ENCODE measurements around the gene SEMA3F.

GRCh38 chr3:50236484-50237132 lies 81.5 kb downstream of the SEMA3F start:
- TF ChIP-seq CTCF (IDR thresholded peaks at IDR 0.05; ENCODE audit: low read length): no peak
- TF ChIP-seq EZH2 (optimal IDR thresholded peaks at IDR 0.05; ENCODE audit: low read depth, low read length): no peak
- TF ChIP-seq EZH2phosphoT487 (IDR thresholded peaks at IDR 0.05; ENCODE audit: low read length): no peak
